ENCODE data around the gene CFAP119.

DNA sequence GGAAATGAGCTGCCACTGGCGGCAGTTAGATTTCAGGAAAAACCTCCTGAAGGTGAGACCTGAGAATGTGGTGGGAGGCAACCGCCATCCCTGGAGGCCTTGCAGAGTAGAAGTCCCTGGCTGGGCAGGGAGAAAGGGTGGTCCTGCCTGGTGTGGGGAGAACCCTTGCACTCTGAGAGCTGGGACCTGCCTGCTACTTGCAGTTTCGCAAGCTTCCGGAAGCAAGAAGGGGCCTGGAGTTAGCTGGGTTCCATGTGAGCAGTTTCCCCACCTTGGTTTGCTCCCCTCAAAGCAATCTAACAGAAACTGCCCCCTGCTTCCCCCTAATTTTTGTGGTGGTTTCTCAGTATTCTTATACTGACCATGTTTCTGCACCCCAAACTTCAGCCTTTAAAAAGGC lies 18.7 kb upstream of the CFAP119 start:
- TF ChIP-seq EZH2 (IDR thresholded peaks at IDR 0.05; ENCODE audit: borderline replicate concordance) (no peak), EZH2phosphoT487 (IDR thresholded peaks at IDR 0.05; ENCODE audit: low read depth, severe bottlenecking, unreplicated experiment) (no peak), CTCF (IDR thresholded peaks at IDR 0.05; ENCODE audit: poor library complexity) (no peak)

Data from hepatocyte (in vitro differentiated cells).